SK-MEL-5 (cell line): ENCODE measurements around the gene SEMA3A. TPM values are rescaled to one million over a fixed set of nuclear protein-coding genes. Genes with fewer than 3 reads are reported as not detected.
A peak's percentile ranks its signal among the peaks of the same experiment; 100 is the strongest.

Source experiments
- DNase-seq: peaks from one replicate; pipeline ENCODE4 v3.0.0-alpha.2; 2016; ENCODE audit warnings: low read depth, low spot score
- in situ Hi-C: cut with HindIII; loops from 2 replicates; pipeline ENCODE4 v1.10.0; 2016; ENCODE audit warnings: low sequenced_read_pairs, high pct_unique_total_duplicates, low pct_unique_long_range_greater_than_20kb
- total RNA-seq: library from RNA; depleted of rRNA; stranded (reverse); fragments of >200 nt; shearing (Covaris generic); gene quantifications from 2 replicates; pipeline ENCODE4 v1.2.3, GENCODE V29; 2014

Gene SEMA3A
- total RNA-seq, 1 experiment from 2014 or later, result 10.0 TPM

DNA sequence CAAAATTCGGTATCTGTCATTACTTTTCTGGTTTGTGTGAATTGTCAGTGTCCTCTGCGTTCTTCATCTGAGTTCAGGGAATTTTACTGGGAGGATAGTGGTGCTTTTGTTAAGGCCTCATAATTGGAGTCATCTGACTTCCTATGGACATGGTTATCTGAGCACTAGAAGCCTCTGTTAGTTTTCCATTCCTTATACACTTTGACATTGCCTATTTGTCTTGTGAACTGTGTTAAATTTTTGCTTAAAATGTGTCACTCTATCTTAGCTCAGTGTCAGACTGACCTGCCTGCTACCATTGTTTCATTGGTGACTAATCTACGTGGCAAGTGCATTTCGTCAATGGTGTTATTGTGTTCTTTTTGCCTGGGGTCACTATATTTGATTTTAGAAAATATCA lies 253.3 kb downstream of the SEMA3A start:
- in situ Hi-C loops, result no loop called here
- peak; percentile 99 for DNase-seq

GRCh38 chr7:83937930-83938329 lies 256.7 kb downstream of the SEMA3A start:
- in situ Hi-C loops, result no loop called here

GRCh38 chr7:83936056-83936708 lies 258.4 kb downstream of the SEMA3A start:
- in situ Hi-C loops, result no loop called here
- peak; percentile 95 for DNase-seq

More at GRCh38 chr7:83937930-83938329, 256.7 kb downstream of the SEMA3A start:
- DNase-seq, result no peak

DNA sequence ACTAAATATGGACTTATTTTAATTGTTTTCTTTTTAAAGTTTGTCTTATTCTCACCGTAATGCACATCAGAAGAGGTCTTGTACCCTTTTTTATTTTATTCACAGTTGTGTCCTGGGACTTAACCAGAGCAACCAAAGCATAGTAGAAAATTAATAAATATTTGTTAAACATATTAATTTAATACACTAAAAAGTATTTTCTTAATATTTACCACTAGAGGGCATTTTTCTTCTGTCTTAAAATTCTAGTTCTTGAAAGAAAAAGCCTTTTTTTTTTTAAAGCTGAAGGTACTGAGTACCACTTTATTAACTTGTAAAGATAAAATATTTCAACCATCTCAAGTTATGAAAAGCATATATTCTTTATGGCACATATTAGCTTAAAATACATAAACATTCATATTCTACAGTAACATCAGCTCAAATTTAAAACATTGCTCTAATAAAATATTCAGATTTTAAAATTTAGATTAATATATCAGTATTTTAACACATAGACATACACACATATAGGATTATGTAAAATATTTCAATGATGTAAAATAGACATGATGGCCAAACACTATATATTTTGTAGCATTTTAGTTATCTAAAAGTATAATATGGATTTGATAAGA lies 260.4 kb downstream of the SEMA3A start:
- in situ Hi-C loops, result no loop called here
- peak; percentile 38 for DNase-seq

DNA sequence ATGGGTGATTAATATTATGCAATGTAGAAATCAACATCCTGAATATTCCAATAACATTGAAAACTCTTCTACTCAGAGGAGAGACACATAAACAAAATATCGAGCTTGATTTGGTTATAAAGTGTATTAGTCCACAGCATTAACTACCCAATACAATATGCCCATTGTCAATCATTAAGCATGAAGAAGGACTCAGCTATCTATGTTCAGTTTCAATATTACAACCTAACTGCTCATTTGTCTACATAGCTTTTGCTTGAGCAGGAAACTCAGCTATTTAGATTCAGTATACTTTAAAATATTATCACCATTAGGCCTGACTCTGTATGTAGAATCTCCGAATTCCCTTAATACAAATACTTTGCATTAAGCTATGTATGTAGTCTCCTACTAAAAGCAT lies 262.6 kb downstream of the SEMA3A start:
- no peak for DNase-seq
- in situ Hi-C loops, result no loop called here

DNA sequence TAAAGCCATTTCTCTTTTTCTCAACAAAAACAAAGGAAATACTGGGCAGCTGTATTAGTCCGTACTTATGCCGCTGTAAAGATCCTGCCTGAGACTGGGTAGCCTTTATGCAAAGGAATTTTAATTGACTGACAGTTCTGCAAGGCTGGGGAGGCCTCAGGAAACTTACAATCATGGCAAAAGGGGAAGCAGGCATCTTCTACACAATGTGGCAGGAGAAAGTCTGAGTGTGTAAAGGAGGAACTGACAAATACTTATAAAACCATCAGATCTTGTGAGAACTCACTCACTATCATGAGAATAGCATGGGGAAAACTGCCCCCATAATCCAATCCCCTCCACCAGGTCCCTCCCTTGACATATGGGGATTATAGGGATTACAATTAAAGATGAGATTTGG lies 264.3 kb downstream of the SEMA3A start:
- in situ Hi-C loops, result no loop called here
- no peak for DNase-seq

GRCh38 chr7:83925860-83926259 lies 268.7 kb downstream of the SEMA3A start:
- no peak for DNase-seq
- in situ Hi-C loops, result no loop called here

GRCh38 chr7:83921941-83922607 lies 272.5 kb downstream of the SEMA3A start:
- in situ Hi-C loops, result no loop called here

GRCh38 chr7:83921271-83921940 lies 273.2 kb downstream of the SEMA3A start:
- in situ Hi-C loops, result no loop called here
- no peak for DNase-seq

More at GRCh38 chr7:83921941-83922607, 272.5 kb downstream of the SEMA3A start:
- DNase-seq, result no peak

DNA sequence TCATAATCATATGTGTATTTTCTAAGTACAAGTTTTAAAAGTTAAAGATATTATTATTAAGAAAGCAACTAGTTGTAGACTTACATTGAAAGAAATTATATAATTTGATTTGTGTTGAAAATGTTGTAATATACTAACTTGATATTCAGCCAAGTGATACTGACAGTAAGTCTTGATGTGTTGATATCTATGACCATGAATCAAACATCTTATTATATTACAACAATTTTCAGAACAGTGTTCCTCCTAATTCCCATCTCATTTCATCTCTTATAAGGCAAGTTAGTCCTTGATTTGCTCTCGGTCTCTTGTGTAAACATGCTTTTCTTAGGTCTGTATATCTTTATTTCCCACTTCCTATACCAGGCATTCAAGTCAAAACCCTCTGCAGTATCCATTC lies 276.4 kb downstream of the SEMA3A start:
- in situ Hi-C loops, result no loop called here
- no peak for DNase-seq

DNA sequence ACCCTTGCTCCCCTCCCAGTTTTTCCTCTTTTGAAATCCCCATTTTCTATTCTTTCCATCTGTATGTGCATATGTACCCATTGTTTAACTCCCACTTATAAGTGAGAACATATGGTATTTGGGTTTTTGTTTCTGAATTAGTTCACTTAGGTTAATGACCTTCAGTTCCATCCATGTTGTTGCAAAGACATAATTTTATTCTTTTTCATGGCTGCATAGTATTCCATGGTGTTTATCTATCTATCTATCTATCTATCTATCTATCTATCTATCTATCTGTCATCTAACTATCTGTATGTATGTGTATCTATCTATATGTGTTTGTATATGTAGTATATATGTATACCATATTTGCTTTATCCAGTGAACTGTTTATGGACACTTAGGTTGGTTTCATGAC lies 281.4 kb downstream of the SEMA3A start:
- in situ Hi-C loops, result no loop called here

DNA sequence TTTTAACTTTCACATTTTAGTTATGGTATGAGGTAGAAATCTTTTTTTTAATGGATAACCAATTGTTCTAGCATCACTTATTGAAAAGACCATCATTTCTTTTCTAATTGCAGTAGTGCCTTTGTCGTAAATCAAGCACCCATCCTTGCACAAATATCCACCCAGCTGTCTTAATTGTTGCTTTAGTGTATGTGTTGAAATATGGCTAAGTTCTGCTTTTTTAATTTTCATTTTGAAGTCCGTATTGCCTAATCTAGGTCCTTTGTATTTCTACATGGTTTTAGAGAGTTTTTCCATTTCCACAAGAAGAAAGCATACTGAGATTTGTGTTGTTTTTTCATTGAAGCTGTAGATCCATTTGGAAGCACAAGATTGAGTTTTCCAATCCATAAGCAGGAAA lies 286.1 kb downstream of the SEMA3A start:
- DNase-seq, result no peak
- in situ Hi-C loops, result no loop called here

More for the DNA sequence above, 281.4 kb downstream of the SEMA3A start:
- no peak for DNase-seq
